HG03457 (cell line): ENCODE measurements around the gene PACSIN1.

ENCODE experiments used
- ATAC-seq: cut with Tn5 transposase; IDR thresholded peaks from one replicate; pipeline ENCODE4 v1.9.1; 2021; ENCODE audit warnings: moderate number of reproducible peaks; ENCODE audit not compliant: unreplicated experiment

Gene PACSIN1

GRCh38 chr6:34465531-34466241 lies at the start of gene PACSIN1:
TSS of gene PACSIN1 (plus strand) at chr6:34466076. CDS start at chr6:34526306, 60,230 bp downstream.
- ATAC-seq = no peak

- ATAC-seq = no peak
These were observed 49.0 kb upstream of the PACSIN1 start for GRCh38 chr6:34416877-34417371.

- no peak for ATAC-seq
These were observed 47.5 kb upstream of the PACSIN1 start for GRCh38 chr6:34418367-34418766.

GRCh38 chr6:34423254-34423653 lies 42.6 kb upstream of the PACSIN1 start:
- no peak for ATAC-seq

- no peak for ATAC-seq
These were observed 41.4 kb upstream of the PACSIN1 start for GRCh38 chr6:34424200-34425131.

- no peak for ATAC-seq
These were observed 40.8 kb upstream of the PACSIN1 start for GRCh38 chr6:34425132-34425497.

- peak; percentile 61 for ATAC-seq
These were observed 40.1 kb upstream of the PACSIN1 start, which contains the start of gene RPS10 for GRCh38 chr6:34425498-34426410. TSS of gene RPS10 (minus strand) at chr6:34426069. CDS start at chr6:34425221, 848 bp downstream.

GRCh38 chr6:34435916-34436315 lies 30.0 kb upstream of the PACSIN1 start:
- ATAC-seq = no peak

- no peak for ATAC-seq
These were observed 28.9 kb upstream of the PACSIN1 start for GRCh38 chr6:34436803-34437643.

GRCh38 chr6:34437644-34437970 lies 28.3 kb upstream of the PACSIN1 start:
- ATAC-seq = no peak

- ATAC-seq = no peak
These were observed 27.2 kb upstream of the PACSIN1 start for GRCh38 chr6:34438705-34439104.

GRCh38 chr6:34439442-34439841 lies 26.4 kb upstream of the PACSIN1 start:
- no peak for ATAC-seq

GRCh38 chr6:34441526-34441925 lies 24.4 kb upstream of the PACSIN1 start:
- ATAC-seq = no peak

GRCh38 chr6:34445313-34445860 lies 20.5 kb upstream of the PACSIN1 start:
- ATAC-seq = no peak

GRCh38 chr6:34447386-34447785 lies 18.5 kb upstream of the PACSIN1 start:
- no peak for ATAC-seq

- no peak for ATAC-seq
These were observed 18.0 kb upstream of the PACSIN1 start for GRCh38 chr6:34447910-34448309.

GRCh38 chr6:34451192-34451591 lies 14.7 kb upstream of the PACSIN1 start:
- no peak for ATAC-seq

- no peak for ATAC-seq
These were observed 10.0 kb upstream of the PACSIN1 start for GRCh38 chr6:34455831-34456230.

GRCh38 chr6:34457382-34457741 lies 8.5 kb upstream of the PACSIN1 start:
- no peak for ATAC-seq
